ENCODE measurements around the gene CEMIP.

CEMIP gene

DNA sequence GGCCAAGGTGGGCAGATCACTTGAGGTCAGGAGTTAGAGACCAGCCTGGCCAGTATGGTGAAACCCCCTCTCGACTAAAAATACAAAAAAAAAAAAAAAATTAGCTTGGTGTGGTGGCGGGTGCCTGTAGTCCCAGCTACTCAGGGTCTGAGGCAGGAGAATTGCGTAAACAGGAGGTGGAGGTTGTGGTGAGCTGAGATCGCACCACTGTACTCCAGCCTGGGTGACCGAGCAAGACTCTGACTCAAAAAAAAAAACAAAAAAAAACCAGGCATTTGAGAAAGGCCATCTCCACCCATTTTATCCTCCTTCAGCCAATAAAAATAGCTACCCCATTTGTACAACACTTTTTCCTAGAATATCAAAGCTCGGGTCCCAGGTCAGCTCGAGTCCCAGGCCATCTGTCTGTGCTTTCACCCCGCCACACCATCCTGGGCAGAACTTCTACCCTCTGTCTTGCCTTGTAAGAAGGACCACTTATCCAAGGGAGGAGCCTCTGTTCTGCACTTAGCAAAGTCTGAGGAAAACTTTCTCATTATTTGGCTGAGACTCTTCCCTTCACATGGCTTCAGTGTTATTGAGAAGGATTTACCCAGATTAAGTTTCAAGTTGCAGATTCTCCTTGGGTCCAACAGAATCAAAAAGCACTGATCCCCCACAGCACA lies 111.3 kb downstream of the CEMIP start:
- no peaks in the 10 kb centered on the region for H3K9me3 ChIP-seq (ENCODE audit: control insufficient read depth in 2 of 2, low read length in 2 of 2)
- H3K4me1 ChIP-seq (ENCODE audit: control insufficient read depth in 2 of 2, insufficient read depth in 2 of 2, low read length in 2 of 2) = no peaks in the 10 kb centered on the region
- H3K9ac ChIP-seq (ENCODE audit: low read depth in 1 of 2, low read length in 2 of 2) = no peak overlapping the region
- no peaks in the 10 kb centered on the region for H3K36me3 ChIP-seq (ENCODE audit: control insufficient read depth in 2 of 2, insufficient read depth in 2 of 2, low read length in 2 of 2)
- H3K27ac ChIP-seq (ENCODE audit: low read depth in 2 of 2, low read length in 2 of 2) = no peak overlapping the region
- no peak overlapping the region for H3K4me3 ChIP-seq (ENCODE audit: low read length in 2 of 2)
- H3K27me3 ChIP-seq (ENCODE audit: control insufficient read depth in 2 of 2, insufficient read depth in 2 of 2, low read length in 2 of 2) = no peaks in the 10 kb centered on the region

- Histone ChIP-seq H3K4me3 (ENCODE audit: low read length in 2 of 2) (no peak overlapping the region), H3K9ac (ENCODE audit: low read depth in 1 of 2, low read length in 2 of 2) (no peak overlapping the region), H3K27ac (ENCODE audit: low read depth in 2 of 2, low read length in 2 of 2) (no peak overlapping the region), H3K9me3 (ENCODE audit: control insufficient read depth in 2 of 2, low read length in 2 of 2) (peaks cover 0 to 2% of the 10 kb centered on the region in 2 donors), H3K36me3 (ENCODE audit: control insufficient read depth in 2 of 2, insufficient read depth in 2 of 2, low read length in 2 of 2) (no peaks in the 10 kb centered on the region), H3K27me3 (ENCODE audit: control insufficient read depth in 2 of 2, insufficient read depth in 2 of 2, low read length in 2 of 2) (no peaks in the 10 kb centered on the region), H3K4me1 (ENCODE audit: control insufficient read depth in 2 of 2, insufficient read depth in 2 of 2, low read length in 2 of 2) (peaks cover 0 to 2% of the 10 kb centered on the region in 2 donors)
These were observed 111.8 kb downstream of the CEMIP start for GRCh38 chr15:80891006-80891405.

- H3K36me3 ChIP-seq (ENCODE audit: control insufficient read depth in 2 of 2, insufficient read depth in 2 of 2, low read length in 2 of 2) = no peaks in the 10 kb centered on the region
- H3K4me3 ChIP-seq (ENCODE audit: low read length in 2 of 2) = no peak overlapping the region
- peaks cover 0 to 2% of the 10 kb centered on the region in 2 donors for H3K9me3 ChIP-seq (ENCODE audit: control insufficient read depth in 2 of 2, low read length in 2 of 2)
- peaks cover 0 to 2% of the 10 kb centered on the region in 2 donors for H3K4me1 ChIP-seq (ENCODE audit: control insufficient read depth in 2 of 2, insufficient read depth in 2 of 2, low read length in 2 of 2)
- H3K9ac ChIP-seq (ENCODE audit: low read depth in 1 of 2, low read length in 2 of 2) = no peak overlapping the region
- no peak overlapping the region for H3K27ac ChIP-seq (ENCODE audit: low read depth in 2 of 2, low read length in 2 of 2)
- H3K27me3 ChIP-seq (ENCODE audit: control insufficient read depth in 2 of 2, insufficient read depth in 2 of 2, low read length in 2 of 2) = no peaks in the 10 kb centered on the region
These were observed 113.2 kb downstream of the CEMIP start for GRCh38 chr15:80892414-80892813.

- H3K4me3 ChIP-seq (ENCODE audit: low read length in 2 of 2) = no peak overlapping the region
- no peak overlapping the region for H3K27ac ChIP-seq (ENCODE audit: low read depth in 2 of 2, low read length in 2 of 2)
- peaks cover 0 to 2% of the 10 kb centered on the region in 2 donors for H3K4me1 ChIP-seq (ENCODE audit: control insufficient read depth in 2 of 2, insufficient read depth in 2 of 2, low read length in 2 of 2)
- H3K36me3 ChIP-seq (ENCODE audit: control insufficient read depth in 2 of 2, insufficient read depth in 2 of 2, low read length in 2 of 2) = no peaks in the 10 kb centered on the region
- H3K9me3 ChIP-seq (ENCODE audit: control insufficient read depth in 2 of 2, low read length in 2 of 2) = peaks cover 0 to 2% of the 10 kb centered on the region in 2 donors
- H3K9ac ChIP-seq (ENCODE audit: low read depth in 1 of 2, low read length in 2 of 2) = no peak overlapping the region
- no peaks in the 10 kb centered on the region for H3K27me3 ChIP-seq (ENCODE audit: control insufficient read depth in 2 of 2, insufficient read depth in 2 of 2, low read length in 2 of 2)
These were observed 114.6 kb downstream of the CEMIP start for GRCh38 chr15:80893777-80894176.

DNA sequence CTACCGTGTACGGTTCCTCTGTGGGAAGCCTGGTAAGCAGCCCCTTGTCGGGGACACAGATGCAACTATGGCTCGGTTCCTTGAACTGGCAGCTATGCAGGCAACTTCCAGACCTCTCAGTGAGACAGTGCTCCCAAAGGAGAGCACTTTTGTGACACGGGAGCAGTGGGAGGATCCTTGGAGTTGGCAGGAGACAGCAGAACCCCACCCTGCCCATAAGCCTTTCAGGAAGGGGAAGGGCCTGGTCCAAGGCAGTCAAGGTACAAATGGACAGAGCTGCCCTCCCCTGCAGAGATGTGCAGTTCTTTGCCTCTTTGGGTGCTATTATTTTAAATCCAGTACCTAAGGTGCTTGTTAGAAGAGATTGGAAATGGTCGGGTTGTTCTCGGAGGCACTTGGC lies 115.9 kb downstream of the CEMIP start:
- no peaks in the 10 kb centered on the region for H3K27me3 ChIP-seq (ENCODE audit: control insufficient read depth in 2 of 2, insufficient read depth in 2 of 2, low read length in 2 of 2)
- no peak overlapping the region for H3K27ac ChIP-seq (ENCODE audit: low read depth in 2 of 2, low read length in 2 of 2)
- H3K9ac ChIP-seq (ENCODE audit: low read depth in 1 of 2, low read length in 2 of 2) = no peak overlapping the region
- peaks cover 0 to 2% of the 10 kb centered on the region in 2 donors for H3K4me1 ChIP-seq (ENCODE audit: control insufficient read depth in 2 of 2, insufficient read depth in 2 of 2, low read length in 2 of 2)
- peaks cover 0 to 2% of the 10 kb centered on the region in 2 donors for H3K9me3 ChIP-seq (ENCODE audit: control insufficient read depth in 2 of 2, low read length in 2 of 2)
- no peak overlapping the region for H3K4me3 ChIP-seq (ENCODE audit: low read length in 2 of 2)
- H3K36me3 ChIP-seq (ENCODE audit: control insufficient read depth in 2 of 2, insufficient read depth in 2 of 2, low read length in 2 of 2) = no peaks in the 10 kb centered on the region

- Histone ChIP-seq H3K9me3 (ENCODE audit: control insufficient read depth in 2 of 2, low read length in 2 of 2) (peaks cover 0 to 2% of the 10 kb centered on the region in 2 donors), H3K27ac (ENCODE audit: low read depth in 2 of 2, low read length in 2 of 2) (no peak overlapping the region), H3K27me3 (ENCODE audit: control insufficient read depth in 2 of 2, insufficient read depth in 2 of 2, low read length in 2 of 2) (no peaks in the 10 kb centered on the region), H3K36me3 (ENCODE audit: control insufficient read depth in 2 of 2, insufficient read depth in 2 of 2, low read length in 2 of 2) (no peaks in the 10 kb centered on the region), H3K9ac (ENCODE audit: low read depth in 1 of 2, low read length in 2 of 2) (no peak overlapping the region), H3K4me1 (ENCODE audit: control insufficient read depth in 2 of 2, insufficient read depth in 2 of 2, low read length in 2 of 2) (peaks cover 0 to 2% of the 10 kb centered on the region in 2 donors), H3K4me3 (ENCODE audit: low read length in 2 of 2) (no peak overlapping the region)
These were observed 116.8 kb downstream of the CEMIP start for GRCh38 chr15:80895965-80896364.

GRCh38 chr15:80898040-80898439 lies 118.9 kb downstream of the CEMIP start:
- no peak overlapping the region for H3K9ac ChIP-seq (ENCODE audit: low read depth in 1 of 2, low read length in 2 of 2)
- no peaks in the 10 kb centered on the region for H3K27me3 ChIP-seq (ENCODE audit: control insufficient read depth in 2 of 2, insufficient read depth in 2 of 2, low read length in 2 of 2)
- no peaks in the 10 kb centered on the region for H3K36me3 ChIP-seq (ENCODE audit: control insufficient read depth in 2 of 2, insufficient read depth in 2 of 2, low read length in 2 of 2)
- peaks cover 0 to 2% of the 10 kb centered on the region in 2 donors for H3K4me1 ChIP-seq (ENCODE audit: control insufficient read depth in 2 of 2, insufficient read depth in 2 of 2, low read length in 2 of 2)
- H3K4me3 ChIP-seq (ENCODE audit: low read length in 2 of 2) = no peak overlapping the region
- H3K9me3 ChIP-seq (ENCODE audit: control insufficient read depth in 2 of 2, low read length in 2 of 2) = peaks cover 0 to 2% of the 10 kb centered on the region in 2 donors
- H3K27ac ChIP-seq (ENCODE audit: low read depth in 2 of 2, low read length in 2 of 2) = no peak overlapping the region

DNA sequence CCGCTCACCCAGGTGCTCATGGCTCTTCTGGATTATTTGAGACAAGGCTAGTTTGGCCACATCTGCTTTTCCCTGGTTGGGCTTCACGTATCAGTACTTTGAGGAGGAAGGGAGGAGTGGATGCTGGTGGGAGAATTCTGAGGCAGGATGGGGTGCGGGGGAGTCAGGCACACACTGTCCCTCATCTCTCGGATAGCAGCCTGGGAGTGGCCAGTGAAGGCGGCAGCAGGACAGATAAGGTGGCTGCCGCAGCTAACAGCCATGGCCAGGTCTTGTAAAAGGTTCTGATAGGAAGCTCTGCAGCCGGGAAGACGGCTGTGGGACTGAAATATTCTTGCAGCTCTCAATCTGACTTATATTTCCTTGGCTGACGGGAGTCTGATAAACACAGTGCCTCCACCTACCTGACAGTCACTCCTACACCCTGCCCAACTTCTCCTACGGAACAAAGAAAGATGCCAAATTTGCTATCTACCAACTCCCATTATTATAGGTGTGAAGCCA lies 123.2 kb downstream of the CEMIP start:
- Histone ChIP-seq H3K36me3 (ENCODE audit: control insufficient read depth in 2 of 2, insufficient read depth in 2 of 2, low read length in 2 of 2) (no peaks in the 10 kb centered on the region), H3K27ac (ENCODE audit: low read depth in 2 of 2, low read length in 2 of 2) (no peak overlapping the region), H3K4me3 (ENCODE audit: low read length in 2 of 2) (no peak overlapping the region), H3K9me3 (ENCODE audit: control insufficient read depth in 2 of 2, low read length in 2 of 2) (no peaks in the 10 kb centered on the region), H3K27me3 (ENCODE audit: control insufficient read depth in 2 of 2, insufficient read depth in 2 of 2, low read length in 2 of 2) (no peaks in the 10 kb centered on the region), H3K9ac (ENCODE audit: low read depth in 1 of 2, low read length in 2 of 2) (no peak overlapping the region), H3K4me1 (ENCODE audit: control insufficient read depth in 2 of 2, insufficient read depth in 2 of 2, low read length in 2 of 2) (no peaks in the 10 kb centered on the region)

DNA sequence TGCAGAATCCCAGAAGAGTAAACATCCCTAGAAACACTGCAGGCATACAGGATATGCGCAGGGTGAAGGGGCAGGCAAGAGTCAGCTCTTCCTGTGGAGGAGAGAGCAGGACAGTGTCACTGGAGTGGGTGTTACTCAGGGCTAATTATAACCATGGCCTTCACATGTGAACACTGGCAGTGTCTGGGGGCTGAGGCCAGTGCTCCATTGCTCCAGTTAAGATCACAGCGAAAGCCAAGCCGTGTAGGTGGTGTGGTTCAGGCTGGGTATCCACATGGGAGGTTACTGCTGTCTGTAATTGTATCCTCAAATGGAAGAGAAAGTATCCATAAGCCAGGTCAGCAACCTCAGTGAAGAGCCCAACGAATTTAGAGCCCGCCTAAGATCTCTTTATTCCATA lies 125.8 kb downstream of the CEMIP start:
- Histone ChIP-seq H3K9ac (ENCODE audit: low read depth in 1 of 2, low read length in 2 of 2) (no peak overlapping the region), H3K4me3 (ENCODE audit: low read length in 2 of 2) (no peak overlapping the region), H3K27ac (ENCODE audit: low read depth in 2 of 2, low read length in 2 of 2) (no peak overlapping the region), H3K9me3 (ENCODE audit: control insufficient read depth in 2 of 2, low read length in 2 of 2) (no peaks in the 10 kb centered on the region), H3K4me1 (ENCODE audit: control insufficient read depth in 2 of 2, insufficient read depth in 2 of 2, low read length in 2 of 2) (no peaks in the 10 kb centered on the region), H3K27me3 (ENCODE audit: control insufficient read depth in 2 of 2, insufficient read depth in 2 of 2, low read length in 2 of 2) (no peaks in the 10 kb centered on the region), H3K36me3 (ENCODE audit: control insufficient read depth in 2 of 2, insufficient read depth in 2 of 2, low read length in 2 of 2) (peaks cover 0 to 6% of the 10 kb centered on the region in 2 donors)

DNA sequence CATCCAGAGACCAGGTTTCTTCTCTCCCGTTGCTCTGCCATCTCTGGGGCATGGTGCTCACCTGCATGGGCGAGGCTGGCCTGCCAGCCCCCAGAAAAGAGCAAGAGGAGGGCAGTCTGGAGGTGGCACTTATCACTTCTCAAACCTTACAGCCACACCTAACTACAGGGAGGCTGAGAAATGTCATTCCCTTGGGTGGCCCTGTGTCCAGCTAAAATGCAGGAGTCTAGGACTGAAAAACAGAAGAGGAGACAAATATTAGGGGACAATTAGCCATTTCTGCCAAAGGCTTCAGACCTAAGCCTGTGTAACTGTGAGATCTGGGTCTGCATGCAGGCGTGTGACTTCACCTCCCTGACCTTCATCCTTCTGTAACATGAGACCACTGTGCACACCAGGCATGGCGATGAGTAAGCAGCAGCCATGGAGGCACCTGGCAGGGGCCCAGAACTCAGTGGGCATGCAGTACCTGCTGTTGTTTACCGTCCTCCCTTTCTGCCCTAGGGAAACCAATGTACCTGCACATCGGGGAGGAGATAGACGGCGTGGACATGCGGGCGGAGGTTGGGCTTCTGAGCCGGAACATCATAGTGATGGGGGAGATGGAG lies 127.1 kb downstream of the CEMIP start:
- no peak overlapping the region for H3K27ac ChIP-seq (ENCODE audit: low read depth in 2 of 2, low read length in 2 of 2)
- no peaks in the 10 kb centered on the region for H3K27me3 ChIP-seq (ENCODE audit: control insufficient read depth in 2 of 2, insufficient read depth in 2 of 2, low read length in 2 of 2)
- H3K4me3 ChIP-seq (ENCODE audit: low read length in 2 of 2) = no peak overlapping the region
- H3K4me1 ChIP-seq (ENCODE audit: control insufficient read depth in 2 of 2, insufficient read depth in 2 of 2, low read length in 2 of 2) = no peaks in the 10 kb centered on the region
- peaks cover 0 to 6% of the 10 kb centered on the region in 2 donors for H3K36me3 ChIP-seq (ENCODE audit: control insufficient read depth in 2 of 2, insufficient read depth in 2 of 2, low read length in 2 of 2)
- H3K9ac ChIP-seq (ENCODE audit: low read depth in 1 of 2, low read length in 2 of 2) = no peak overlapping the region
- H3K9me3 ChIP-seq (ENCODE audit: control insufficient read depth in 2 of 2, low read length in 2 of 2) = no peaks in the 10 kb centered on the region
